Astrocyte (in vitro differentiated cells and primary cell): ENCODE results near the gene PRDM11.

Source experiments
- EZH2 ChIP-seq: IDR thresholded peaks from 2 replicates; pipeline ENCODE4 v1.6.1; 2012; ENCODE audit warnings: mild to moderate bottlenecking, low read length, inconsistent platforms; ENCODE audit not compliant: insufficient read depth
- TF ChIP-seq, protein P1 (sequence below): IDR thresholded peaks from 2 replicates; pipeline ENCODE4 v1.5.1; 2011; ENCODE audit warnings: low read depth, mild to moderate bottlenecking, inconsistent platforms, low read length, moderate library complexity; ENCODE audit not compliant: insufficient read depth

- TF ChIP-seq, protein P1, sequence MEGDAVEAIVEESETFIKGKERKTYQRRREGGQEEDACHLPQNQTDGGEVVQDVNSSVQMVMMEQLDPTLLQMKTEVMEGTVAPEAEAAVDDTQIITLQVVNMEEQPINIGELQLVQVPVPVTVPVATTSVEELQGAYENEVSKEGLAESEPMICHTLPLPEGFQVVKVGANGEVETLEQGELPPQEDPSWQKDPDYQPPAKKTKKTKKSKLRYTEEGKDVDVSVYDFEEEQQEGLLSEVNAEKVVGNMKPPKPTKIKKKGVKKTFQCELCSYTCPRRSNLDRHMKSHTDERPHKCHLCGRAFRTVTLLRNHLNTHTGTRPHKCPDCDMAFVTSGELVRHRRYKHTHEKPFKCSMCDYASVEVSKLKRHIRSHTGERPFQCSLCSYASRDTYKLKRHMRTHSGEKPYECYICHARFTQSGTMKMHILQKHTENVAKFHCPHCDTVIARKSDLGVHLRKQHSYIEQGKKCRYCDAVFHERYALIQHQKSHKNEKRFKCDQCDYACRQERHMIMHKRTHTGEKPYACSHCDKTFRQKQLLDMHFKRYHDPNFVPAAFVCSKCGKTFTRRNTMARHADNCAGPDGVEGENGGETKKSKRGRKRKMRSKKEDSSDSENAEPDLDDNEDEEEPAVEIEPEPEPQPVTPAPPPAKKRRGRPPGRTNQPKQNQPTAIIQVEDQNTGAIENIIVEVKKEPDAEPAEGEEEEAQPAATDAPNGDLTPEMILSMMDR = no peak
- TF ChIP-seq EZH2 = no peak
Observed at GRCh38 chr11:45213717-45214116, 67.3 kb downstream of the PRDM11 start.
